Activated naive CD4-positive, alpha-beta T cell (primary cell): ENCODE data around the gene PIGS.
"Not testable (repeated sequence)": the region's sequence is repeated elsewhere in the genome, so short reads cannot be mapped to it uniquely, and the experiment has no call there.

Experiments used
- DNase-seq, 4 experiments: peaks; one replicate each; lab custom pipeline; 2025; lab: John Stamatoyannopoulos, UW

PIGS gene

DNA sequence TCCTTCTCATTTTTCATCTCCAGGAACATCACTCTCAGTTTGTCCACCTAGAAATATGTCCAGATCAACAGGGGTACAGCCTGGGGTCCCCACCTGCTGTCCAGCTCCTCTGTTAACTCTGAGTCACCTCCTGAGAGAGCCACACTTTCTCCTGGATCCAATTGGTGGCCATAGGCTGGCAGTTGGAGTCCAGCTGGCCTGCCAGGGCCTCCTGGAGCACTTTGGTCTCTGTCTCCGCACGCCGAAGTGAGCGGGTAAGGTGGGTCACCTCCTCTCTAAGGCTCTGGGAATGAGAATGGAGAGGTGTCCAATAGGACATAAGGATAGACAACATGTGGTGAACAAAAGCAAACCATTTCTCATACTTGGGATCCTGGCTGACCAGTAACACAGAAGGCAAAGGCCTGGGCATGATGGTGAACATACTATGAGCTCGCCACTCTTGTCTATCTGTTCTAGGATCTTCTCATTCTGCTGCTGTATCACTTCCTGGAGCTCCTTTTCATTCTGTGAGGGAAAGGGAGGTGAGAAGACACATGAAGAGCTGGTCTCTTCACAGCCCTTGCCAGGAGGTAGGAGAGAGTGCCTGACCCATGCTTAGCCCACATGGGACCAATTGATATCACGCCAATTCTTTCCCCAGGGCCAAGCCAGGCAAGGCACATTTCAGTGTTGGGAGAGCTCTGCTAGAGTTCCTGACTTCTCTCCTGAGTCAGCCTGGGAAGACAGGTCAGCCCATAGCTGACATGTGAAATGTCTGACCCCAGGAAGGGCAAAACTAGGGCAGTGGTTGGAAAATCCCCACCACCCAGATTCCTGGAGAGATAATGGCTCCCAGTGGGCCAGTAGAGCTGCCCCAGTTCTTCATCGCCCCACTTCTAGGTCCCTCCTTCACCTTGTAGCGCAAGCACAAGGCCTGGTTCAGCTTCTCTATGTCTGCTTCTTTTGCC, 7.2 kb upstream of the PIGS start:
- no peak for DNase-seq

DNA sequence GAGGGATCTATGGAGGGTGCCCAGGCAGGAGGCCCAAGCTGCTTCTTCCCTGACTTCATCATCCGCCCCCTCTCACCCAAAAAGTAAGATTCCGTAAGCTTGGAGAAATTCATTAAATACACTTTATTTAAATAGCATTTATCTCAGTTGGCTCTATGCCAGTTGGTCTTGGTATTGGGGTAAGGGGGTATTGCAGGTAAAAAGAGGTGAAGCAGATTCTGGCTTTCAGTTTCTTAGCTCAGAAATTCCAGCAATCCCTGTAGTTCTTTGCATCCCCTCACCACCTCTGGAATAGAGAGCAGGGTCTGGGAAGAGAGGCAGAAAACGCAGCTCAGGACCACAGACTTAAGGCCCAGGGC, 6.1 kb upstream of the PIGS start:
- DNase-seq: no peak

DNA sequence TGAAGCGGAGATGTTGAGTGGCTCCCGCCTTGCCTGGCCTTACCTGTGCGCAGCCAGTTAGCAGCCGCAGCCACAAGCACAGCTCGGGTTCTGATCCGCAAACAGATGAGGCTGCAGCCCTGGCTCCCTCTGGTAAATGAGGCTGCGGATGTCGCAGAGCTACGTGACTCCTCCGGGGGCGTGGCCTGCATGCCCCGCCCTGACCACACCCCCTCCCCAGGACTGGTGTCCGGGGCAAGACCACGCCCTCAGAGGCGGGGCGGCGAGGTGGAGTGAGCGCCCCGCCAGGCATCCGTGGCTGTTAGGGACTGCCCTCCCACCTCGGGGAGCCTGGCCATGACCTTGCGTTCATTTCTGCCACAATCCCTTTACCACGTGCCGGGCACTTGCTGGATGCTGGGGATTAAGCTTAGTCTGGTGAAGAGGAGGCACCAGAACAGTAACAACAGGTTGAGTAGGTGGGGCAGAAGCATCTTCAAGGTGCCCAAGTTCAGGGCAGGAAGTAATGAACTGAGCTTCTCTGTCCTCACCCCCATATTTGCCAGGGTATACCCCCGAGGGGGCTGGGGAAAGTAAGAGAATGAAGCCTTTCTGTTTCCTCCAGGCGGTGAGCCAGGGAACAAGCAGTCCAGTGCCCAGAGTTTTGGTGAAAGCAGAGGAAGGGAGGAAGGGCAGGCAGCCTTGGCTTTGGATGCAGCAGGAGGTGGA, 5.6 kb upstream of the PIGS start, which contains the start of gene ALDOC:
ALDOC (minus strand) TSS at position 138 of the 708 bp plus-strand sequence. CDS start 1,363 bp downstream, outside the sequence.
- peak; percentile 78 to 98 (median 90) for DNase-seq

DNA sequence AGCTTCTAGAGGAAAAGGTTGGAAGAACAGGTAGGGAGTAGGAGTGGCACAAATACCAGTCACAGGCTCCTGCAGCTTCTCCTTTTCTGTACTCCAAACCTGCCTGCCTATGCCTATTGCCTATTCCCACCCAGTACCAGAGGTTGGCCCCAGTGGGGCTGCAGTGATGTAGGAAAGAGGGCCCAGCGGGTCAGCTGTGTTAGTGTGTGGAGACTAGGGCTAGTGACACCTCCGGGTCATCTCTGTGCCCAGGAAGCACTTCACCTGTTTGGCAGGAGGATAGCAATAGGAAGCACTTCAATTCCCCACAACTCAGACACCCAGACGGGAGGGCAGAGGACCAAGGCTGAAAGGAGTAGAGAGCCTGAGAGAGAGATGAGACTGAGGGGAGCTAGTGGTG, 4.7 kb upstream of the PIGS start:
- not testable (repeated sequence) for DNase-seq

DNA sequence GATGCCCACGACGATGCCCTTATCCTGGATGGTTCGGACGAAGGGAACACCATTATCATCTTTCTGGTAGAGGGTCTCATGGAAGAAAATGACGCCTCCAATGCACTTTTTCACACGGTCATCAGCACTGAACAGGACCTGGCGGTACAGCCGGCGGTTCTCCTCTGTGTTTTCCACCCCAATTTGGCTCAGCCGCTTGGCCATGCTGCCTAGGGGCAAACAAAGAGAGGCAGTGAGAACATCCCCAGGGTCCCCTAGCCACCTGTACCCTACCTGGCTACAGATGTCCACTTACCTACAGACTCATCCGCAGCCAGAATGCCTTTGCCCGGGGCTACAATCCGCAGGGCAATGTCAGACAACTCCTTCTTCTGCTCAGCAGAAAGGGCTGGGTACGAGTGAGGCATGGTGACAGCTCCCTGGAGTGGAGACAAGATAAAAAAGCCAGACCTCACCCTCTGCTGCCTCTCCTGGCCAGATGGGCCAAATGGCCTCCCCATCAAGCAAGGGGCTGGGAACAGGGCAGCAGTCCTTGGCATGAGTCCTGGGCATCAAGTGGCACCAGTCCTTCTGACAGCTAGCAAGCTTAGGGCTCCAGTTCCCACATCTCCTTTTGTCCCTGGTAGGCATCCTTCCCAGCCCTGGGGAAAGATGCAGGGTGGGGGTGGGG, 3.9 kb upstream of the PIGS start:
- no peak for DNase-seq

- DNase-seq: no peak
Measured at GRCh38 chr17:28574526-28574925, 3.2 kb upstream of the PIGS start.

GRCh38 chr17:28573966-28574480, 2.7 kb upstream of the PIGS start:
- DNase-seq: no peak

GRCh38 chr17:28573521-28573920, 2.2 kb upstream of the PIGS start:
- no peak for DNase-seq

DNA sequence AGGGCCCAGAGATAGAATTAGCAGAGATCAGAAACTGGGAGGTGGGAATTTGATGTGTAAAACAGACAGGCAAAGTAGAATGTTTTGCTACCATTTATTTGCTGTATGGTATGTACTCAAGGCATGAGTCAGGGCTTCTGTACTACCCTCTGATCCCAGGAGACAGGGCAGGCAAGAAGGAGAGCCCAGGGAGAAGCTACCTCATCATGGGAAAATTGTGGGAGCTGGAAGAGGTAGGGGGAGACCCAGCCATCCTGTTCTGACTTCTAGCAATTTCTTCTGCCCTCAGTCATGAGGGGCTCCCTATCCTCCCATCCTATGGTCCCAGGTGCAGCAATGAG, 1.7 kb upstream of the PIGS start:
- no peak for DNase-seq

DNA sequence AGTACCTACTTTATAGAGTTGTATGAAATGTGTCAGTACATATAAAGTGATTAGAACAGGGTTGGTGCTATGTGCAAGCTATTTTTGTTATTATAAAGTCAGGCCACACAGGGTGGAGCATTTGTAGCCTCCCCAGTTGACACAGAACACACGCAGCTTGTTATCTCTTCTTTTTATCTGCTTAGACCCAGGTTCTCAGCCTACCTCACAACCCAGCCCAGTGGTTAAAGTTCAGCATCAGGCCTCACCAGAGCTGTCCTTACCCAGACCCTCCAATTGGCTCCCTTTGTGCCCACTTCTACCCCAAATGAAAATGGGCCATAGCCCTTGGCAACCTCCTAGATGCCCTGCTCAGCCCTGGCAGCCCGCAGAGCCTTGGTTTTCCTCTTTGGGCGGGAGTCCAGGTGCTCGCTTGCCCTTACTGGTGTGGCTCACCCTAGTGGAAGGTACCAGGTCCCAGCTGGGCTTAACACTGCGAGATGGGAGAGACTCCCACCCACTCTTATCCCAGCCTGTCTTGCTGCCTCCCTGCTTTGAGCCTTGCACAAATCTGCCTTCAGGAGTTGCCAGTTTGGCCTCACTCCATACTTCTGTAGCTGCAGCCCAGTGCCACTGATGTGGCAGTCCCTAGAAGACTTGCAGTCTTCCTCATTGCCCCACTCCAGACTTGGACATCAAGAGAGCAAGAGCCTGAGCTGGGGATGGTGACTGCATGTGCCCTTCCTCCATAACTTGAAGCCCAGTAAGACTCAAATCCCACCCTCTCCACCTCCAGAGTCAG, 1.1 kb upstream of the PIGS start:
- DNase-seq: no peak

- DNase-seq: peak in 3 of 4 experiments; percentile 24 to 34 (median 25)
Measured at GRCh38 chr17:28570716-28571360, 486 bp downstream of the PIGS start.

GRCh38 chr17:28569446-28569845, 1.9 kb downstream of the PIGS start:
- DNase-seq: no peak

- no peak for DNase-seq
Measured at GRCh38 chr17:28567604-28568003, 3.7 kb downstream of the PIGS start.

DNA sequence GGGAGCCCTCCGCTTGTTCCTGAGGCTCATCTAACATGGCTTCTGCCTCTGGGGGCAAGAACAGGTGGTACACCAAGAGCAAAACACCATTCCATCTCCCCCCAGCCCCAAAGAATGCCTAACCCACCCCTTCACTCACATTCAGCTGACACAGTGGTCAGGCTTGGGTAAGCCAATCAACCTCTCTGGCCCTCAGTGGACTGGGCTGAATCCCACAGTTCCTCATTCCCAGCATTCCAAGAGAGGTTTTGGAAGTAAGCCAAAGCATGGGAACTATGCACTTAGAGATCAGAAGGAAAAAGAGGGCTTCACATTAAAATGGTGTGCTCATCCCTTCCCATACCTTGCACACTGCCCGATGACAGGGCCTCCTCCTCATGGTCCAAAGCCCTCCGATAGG, 7.8 kb downstream of the PIGS start:
- DNase-seq: no peak

DNA sequence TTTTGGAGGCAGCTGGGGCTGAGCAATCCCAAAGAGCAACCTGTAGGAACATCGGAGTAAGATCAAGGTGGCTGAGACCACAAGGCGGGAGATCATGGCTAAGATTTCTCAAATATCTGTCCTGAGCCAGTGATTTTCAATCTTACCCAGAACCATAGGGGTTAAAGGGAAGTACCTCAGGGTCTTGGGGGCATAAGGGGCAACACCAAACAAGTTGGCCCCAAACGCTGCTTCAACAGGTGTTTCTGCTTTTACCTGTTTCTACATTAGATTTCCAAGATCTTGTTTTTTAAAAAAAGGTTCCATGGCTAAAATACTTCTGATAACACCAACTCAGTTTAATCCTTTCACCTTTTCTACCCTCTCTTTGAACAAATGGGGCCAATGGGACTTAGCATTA, 16.3 kb downstream of the PIGS start:
- DNase-seq: no peak

- DNase-seq: no peak
Measured at GRCh38 chr17:28554565-28554964, 16.8 kb downstream of the PIGS start.

GRCh38 chr17:28553000-28553505, 18.3 kb downstream of the PIGS start:
- DNase-seq: no peak

- DNase-seq: peak in 3 of 4 experiments; percentile 37 to 77 (median 60)
Measured at GRCh38 chr17:28552176-28552999, 18.9 kb downstream of the PIGS start, which contains the start of gene UNC119. Gene UNC119 (minus strand): TSS chr17:28552624. CDS start chr17:28552557, 67 bp downstream.

DNA sequence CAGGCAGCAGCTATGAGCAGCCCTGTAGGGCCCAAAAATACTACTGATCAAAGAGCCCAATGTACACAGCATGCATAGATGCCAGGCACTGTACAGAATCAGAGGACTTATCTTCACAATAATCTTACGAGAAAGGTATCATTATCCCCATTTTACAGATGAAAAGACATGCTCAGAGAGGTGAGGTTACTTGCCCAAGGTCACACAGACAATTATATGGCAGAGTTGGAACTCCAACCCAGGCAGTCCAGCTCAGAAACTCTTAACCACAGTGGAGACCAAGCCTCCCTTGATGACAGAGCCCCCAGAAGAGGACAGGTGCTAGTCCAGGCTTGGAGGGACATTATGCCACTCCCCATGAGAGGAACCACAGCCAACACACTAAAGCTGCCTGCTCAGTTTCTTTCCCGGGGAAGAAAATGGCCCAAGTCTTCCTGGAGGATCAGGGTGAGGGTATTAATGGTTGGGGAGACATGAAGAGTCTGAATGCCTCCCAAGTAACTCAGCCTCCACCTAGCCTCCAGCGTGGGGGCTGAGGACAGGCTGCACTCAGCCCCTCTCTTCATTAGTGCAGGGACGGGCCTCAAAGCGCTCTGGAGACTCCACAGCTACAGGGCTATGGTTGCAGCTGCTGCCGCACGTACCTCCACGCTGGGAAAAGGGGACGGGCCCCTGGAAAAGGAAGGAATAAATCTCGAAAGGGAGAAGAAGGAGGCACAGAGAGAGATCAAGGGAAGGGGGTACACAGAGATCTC, 19.7 kb downstream of the PIGS start:
- no peak for DNase-seq
